ENCODE measurements around the gene MLLT3. TPM values are rescaled to one million over a fixed set of nuclear protein-coding genes. Genes with fewer than 3 reads are reported as not detected.

Gene MLLT3
- total RNA-seq, 1 donor from 2014 or later: 37.3 TPM

GRCh38 chr9:20511686-20512085, 110.6 kb downstream of the MLLT3 start:
- DNase-seq: no peak

- DNase-seq: no peak
These were observed 112.8 kb downstream of the MLLT3 start for GRCh38 chr9:20509466-20509865.

- DNase-seq: no peak
These were observed 114.1 kb downstream of the MLLT3 start for GRCh38 chr9:20508242-20508641.

- DNase-seq: no peak
These were observed 114.9 kb downstream of the MLLT3 start for GRCh38 chr9:20507431-20507830.

DNA sequence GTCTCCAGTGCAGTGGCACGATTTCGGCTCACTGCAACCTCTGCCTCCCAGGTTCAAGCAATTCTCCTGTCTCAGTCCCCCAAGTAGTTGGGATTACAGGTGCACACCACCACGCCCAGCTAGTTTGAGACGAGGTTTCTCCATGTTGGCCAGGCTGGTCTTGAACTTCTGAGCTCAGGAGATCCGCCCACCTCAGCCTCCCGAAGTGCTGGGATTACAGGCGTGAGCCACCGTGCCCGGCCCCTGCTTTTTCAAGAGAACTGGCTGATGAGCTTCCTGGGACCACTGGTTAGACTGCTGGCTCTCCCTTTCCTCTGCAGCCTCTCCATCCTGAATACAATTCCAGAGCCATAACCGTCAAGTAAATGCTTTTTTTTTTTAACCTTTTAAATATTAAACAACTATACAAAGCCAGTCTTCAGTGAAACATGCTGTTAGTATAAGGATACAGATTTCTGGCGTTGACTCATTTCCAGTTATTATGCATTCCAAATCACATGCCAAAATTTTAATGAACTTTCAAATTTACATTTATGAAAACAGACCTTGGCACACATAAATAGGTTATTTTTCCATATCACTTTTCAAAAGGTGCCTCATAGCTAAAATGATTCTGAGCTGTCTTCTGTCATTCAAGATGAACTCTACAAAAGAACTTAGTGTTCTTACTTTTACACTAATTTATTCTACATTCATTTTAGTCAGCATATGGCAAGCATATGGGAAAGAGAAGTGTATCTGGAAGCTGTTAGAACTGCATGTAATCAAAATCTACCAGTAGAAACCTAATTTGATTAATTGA, 116.0 kb downstream of the MLLT3 start:
- DNase-seq: peak; percentile 72

GRCh38 chr9:20505574-20505973, 116.7 kb downstream of the MLLT3 start:
- DNase-seq: no peak

- no peak for DNase-seq
These were observed 117.4 kb downstream of the MLLT3 start for GRCh38 chr9:20504930-20505329.

GRCh38 chr9:20500101-20500500, 122.2 kb downstream of the MLLT3 start:
- DNase-seq: no peak

DNA sequence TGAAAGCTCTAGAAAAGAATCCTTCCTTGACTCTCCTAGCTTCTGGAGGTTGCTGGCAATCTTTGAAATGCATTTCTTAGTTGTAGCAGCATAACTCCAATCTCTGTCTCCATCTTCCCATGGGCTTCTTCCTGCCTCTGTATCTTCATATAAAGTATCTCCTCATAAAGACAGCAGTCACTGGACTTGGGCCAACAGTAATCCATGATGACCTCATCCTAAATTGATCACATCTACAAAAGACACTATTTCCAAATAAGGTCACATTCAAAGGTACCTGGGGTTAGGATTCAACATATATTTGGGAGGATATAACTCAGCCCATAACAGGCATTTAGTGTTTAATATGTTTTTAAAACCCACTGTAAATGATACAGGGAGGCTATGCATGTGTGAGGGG, 123.3 kb downstream of the MLLT3 start:
- no peak for DNase-seq

- no peak for DNase-seq
These were observed 126.0 kb downstream of the MLLT3 start for GRCh38 chr9:20496328-20496727.

GRCh38 chr9:20495098-20495497, 127.2 kb downstream of the MLLT3 start:
- DNase-seq: no peak

DNA sequence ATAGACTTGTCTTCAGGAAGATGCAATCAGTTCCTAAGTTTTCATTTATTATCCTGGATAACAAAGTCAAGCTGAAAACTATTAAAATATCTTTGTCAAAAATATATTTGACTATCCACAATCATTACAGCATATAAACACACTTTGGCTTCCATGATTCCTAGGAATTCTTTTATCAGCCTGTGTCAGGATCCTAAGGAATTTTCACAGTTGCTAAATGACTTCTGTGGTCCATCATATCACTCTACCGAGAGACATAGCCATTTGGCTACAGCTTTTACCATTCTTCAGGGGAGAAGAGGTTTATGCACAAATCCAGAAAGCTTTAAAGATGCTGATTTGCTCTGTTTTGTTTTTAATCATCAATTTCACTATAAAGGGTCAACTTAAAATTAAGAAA, 128.3 kb downstream of the MLLT3 start:
- DNase-seq: no peak

GRCh38 chr9:20492772-20493171, 129.5 kb downstream of the MLLT3 start:
- no peak for DNase-seq

- no peak for DNase-seq
These were observed 130.7 kb downstream of the MLLT3 start for GRCh38 chr9:20491612-20492011.

DNA sequence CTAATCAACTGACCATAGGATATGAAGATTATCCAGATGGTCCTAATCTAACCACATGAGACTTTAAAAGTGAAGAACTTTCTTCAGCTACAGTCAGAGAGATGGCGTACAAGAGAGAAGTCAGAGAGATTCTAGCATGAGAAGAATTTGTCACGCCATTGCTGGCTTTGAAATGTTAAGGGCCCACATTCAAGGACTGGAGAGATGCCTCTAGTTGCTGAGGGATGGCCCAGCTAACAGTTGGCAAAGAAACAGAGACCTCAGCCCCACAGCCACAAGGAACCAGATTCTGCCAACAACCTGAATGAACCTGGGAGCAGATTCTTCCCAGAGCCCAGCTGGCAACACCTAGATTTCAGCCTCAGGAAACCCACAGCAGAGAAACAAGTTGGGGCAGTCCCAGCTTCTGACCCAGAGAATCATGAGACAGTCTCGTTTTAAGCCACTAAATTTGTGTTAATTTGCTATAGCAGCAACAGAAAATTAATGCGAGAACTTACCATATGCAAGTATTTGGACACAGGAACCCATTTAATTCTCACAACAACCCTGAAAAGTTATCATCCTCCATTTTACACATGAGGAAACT, 132.0 kb downstream of the MLLT3 start:
- DNase-seq: no peak

- DNase-seq: no peak
These were observed 133.6 kb downstream of the MLLT3 start for GRCh38 chr9:20488691-20489090.

- no peak for DNase-seq
These were observed 135.7 kb downstream of the MLLT3 start for GRCh38 chr9:20486552-20486951.

DNA sequence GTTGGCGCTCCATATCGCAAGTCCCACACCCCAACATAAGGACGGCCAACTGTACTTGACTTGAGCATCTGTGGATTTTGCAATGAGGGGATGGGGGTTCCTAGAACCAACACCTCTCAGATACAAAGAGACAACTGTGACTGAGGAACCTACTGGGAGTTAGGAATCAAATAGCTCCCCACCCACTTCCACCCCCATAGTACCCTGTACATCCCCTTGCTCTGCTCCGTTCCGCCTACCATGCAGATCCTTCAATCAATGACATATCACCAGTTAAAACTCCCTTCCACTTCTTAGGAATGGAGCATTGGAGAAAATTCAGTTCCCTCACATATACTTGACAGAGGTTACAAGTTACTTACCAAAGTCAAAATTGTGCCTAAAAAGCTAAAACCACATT, 140.9 kb downstream of the MLLT3 start:
- no peak for DNase-seq

DNA sequence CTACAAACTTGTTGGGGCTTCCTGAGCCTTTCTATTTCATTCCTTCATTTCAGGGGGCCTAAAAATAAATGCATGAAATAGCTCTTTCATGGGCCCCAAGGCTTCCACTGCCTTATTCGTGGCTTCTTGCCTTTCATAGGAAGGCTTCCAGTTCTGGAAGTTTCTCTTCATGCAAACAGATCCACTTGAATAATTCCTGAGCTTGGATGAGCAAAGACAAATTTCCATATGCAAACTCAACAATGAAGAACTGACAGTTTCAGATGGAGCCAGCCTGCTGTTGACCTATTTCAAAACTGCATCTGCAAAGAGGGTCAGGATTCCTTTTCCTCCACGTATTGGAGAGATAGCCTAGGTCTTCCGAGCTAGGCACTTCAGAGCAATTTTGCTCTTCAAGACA, 142.1 kb downstream of the MLLT3 start:
- no peak for DNase-seq

DNA sequence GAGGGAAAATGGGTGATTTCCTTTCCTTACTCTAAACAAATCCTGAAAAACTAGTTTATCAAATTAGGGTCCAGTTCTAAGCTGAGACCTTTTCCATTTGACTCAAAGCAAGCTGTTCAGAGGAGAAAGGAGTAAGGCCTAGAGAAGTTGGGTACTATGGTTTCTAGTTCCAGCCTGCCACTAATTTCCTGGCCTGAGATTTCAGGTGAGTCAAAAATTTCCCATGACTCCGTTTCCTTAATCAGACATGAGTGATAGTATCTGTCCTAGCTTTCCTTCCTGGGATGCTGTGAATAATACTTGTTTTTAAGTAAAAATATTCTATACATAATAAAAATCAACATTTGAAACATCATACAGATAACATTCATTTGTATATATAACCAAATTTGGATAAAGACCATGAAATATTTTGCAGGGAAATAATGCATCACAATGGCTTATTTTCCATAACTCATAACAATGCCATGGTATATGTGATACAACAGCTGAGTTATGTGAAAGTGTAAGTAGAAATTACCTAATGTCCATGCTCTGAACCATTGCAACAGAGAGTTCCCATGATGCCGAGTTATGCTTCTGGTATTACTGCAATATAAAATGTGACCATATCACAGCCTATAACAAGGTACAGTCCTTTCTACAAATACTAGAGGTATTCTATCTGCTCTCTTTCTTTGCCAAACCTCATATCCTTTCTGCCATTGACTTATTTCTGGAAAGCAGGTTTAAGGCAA, 142.7 kb downstream of the MLLT3 start:
- peak; percentile 29 for DNase-seq

DNA sequence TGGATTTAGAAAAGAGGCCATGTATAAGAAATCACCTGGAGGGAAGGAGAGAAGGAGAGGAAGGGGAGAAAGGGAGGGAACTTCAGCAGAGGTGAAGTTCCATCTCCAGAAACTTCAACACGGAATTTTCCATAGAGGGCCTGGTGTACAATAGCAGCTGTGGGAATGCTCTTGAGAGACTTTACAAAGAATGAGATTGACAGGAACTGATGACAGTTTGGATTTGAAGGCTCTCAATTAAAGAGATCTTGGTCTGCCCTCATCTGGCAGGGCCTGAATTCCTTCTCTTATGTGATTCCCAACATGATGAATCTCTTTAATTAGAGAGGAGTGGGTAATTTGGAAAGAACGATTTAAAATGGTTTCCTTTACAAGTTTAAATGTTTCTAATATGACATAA, 143.5 kb downstream of the MLLT3 start:
- peak; percentile 81 for DNase-seq

GRCh38 chr9:20477940-20478620, 144.2 kb downstream of the MLLT3 start:
- peak; percentile 15 for DNase-seq
